HCT116 (cell line): ENCODE results near the gene HOXD11. TPM values are rescaled to one million over a fixed set of nuclear protein-coding genes. Genes with fewer than 3 reads are reported as not detected.
A peak's percentile ranks its signal among the peaks of the same experiment; 100 is the strongest.

ENCODE experiments used
- ATAC-seq: fragments of 200-7000 bp; cut with Tn5 transposase; 2 replicates; pipeline ENCODE4 v1.9.1; 2020; ENCODE audit warnings: mild to moderate bottlenecking, moderate library complexity
- BruUV-seq: library from RNA; stranded (reverse); fragments of 400-500 nt; replicated peaks from 2 replicates; lab custom pipeline; 2021; lab: Mats Ljungman, UMichigan
- CTCF ChIA-PET: fragments of 300-600 bp; sonication (Branson Sonifier 250); formaldehyde crosslinking; loops from one replicate; lab custom pipeline; 2021; ENCODE audit warnings: antibody characterized with exemption; lab: Charles Lee
- POLR2A ChIA-PET: fragments of 300-600, 350-600 bp; sonication (Branson Sonifier 250); formaldehyde crosslinking; loops from one replicate; lab custom pipeline; 2021; ENCODE audit warnings: antibody characterized with exemption; lab: Charles Lee
- RAD21 ChIA-PET, 2 experiments: fragments of 300-600 bp; sonication (Branson Sonifier 250); formaldehyde crosslinking; loops; one replicate each; lab custom pipeline; 2023; ENCODE audit warnings: low total read pairs in 2 of 2; ENCODE audit not compliant: uncharacterized antibody in 2 of 2, unreplicated experiment in 2 of 2, low non-redundant PET in 1 of 2; lab: Charles Lee
- DNase-seq: peaks from one replicate; pipeline ENCODE4 v3.0.0-alpha.2; 2010; ENCODE audit warnings: low read depth, low spot score
- H2AFZ ChIP-seq: fragments of 200-600 bp; shearing (Covaris generic), sonication (generic); 2 replicates; pipeline ENCODE4 v1.6.1; 2017; ENCODE audit warnings: low read depth, mixed run types, mixed read lengths, antibody characterized with exemption, low read length; ENCODE audit not compliant: poor library complexity, severe bottlenecking
- H3K27ac ChIP-seq: 2 replicates; pipeline ENCODE4 v1.5.1; 2012; ENCODE audit warnings: low read depth, low read length
- H3K27me3 ChIP-seq: fragments of 200-600 bp; sonication (generic); 2 replicates; pipeline ENCODE4 v1.6.1; 2016; ENCODE audit warnings: mixed run types, low read length, mixed read lengths; ENCODE audit not compliant: insufficient read depth
- H3K36me3 ChIP-seq, 2 experiments: fragments of 200-500 bp in 1 of 2; fragments of 200-600 bp in 1 of 2; sonication (Bioruptor generic) in 1 of 2; sonication (generic) in 1 of 2; 2 replicates each; pipeline versions ENCODE4 v1.5.1 to v1.6.1; 2014 to 2016; ENCODE audit warnings: low read length in 2 of 2, inconsistent platforms in 1 of 2, mixed read lengths in 1 of 2, mixed run types in 1 of 2; ENCODE audit not compliant: insufficient read depth in 2 of 2, control insufficient read depth in 1 of 2
- H3K4me1 ChIP-seq, 2 experiments: fragments of 200-600 bp in 1 of 2; sonication (generic) in 1 of 2; 2 replicates each; pipeline versions ENCODE4 v1.5.1 to v1.6.1; 2012 to 2017; ENCODE audit warnings: low read length in 2 of 2, inconsistent platforms in 1 of 2, mild to moderate bottlenecking in 1 of 2, mixed read lengths in 1 of 2, mixed run types in 1 of 2, moderate library complexity in 1 of 2; ENCODE audit not compliant: insufficient read depth in 2 of 2, control insufficient read depth in 1 of 2
- H3K4me2 ChIP-seq: fragments of 200-600 bp; sonication (generic); 2 replicates; pipeline ENCODE4 v1.6.1; 2017; ENCODE audit warnings: mixed run types, low read length, mixed read lengths
- H3K4me3 ChIP-seq, 2 experiments: fragments of 200-600 bp in 1 of 2; sonication (generic) in 1 of 2; replicated peaks in 1 of 2; 2 replicates each; pipeline ENCODE4 v1.5.1; 2011 to 2016; ENCODE audit warnings: low read length in 2 of 2, control low read depth in 1 of 2, low read depth in 1 of 2, mild to moderate bottlenecking in 1 of 2, mixed read lengths in 1 of 2, mixed run types in 1 of 2
- H3K79me2 ChIP-seq: fragments of 200-600 bp; sonication (generic); 2 replicates; pipeline ENCODE4 v1.6.1; 2017; ENCODE audit warnings: mild to moderate bottlenecking, mixed run types, low read length, moderate library complexity, mixed read lengths; ENCODE audit not compliant: insufficient read depth
- H3K9ac ChIP-seq: fragments of 200-600 bp; sonication (generic); 2 replicates; pipeline ENCODE4 v1.6.1; 2016; ENCODE audit warnings: low read length, mixed read lengths
- H3K9me2 ChIP-seq: fragments of 200-600 bp; sonication (generic), shearing (Covaris generic); 2 replicates; pipeline ENCODE4 v1.6.1; 2017; ENCODE audit warnings: mixed run types, mild to moderate bottlenecking, moderate library complexity; ENCODE audit not compliant: insufficient read depth
- H3K9me3 ChIP-seq, 2 experiments: fragments of 200-500 bp in 1 of 2; fragments of 200-600 bp in 1 of 2; sonication (Bioruptor generic) in 1 of 2; sonication (generic) in 1 of 2; 2 replicates each; pipeline ENCODE4 v1.6.1; 2014 to 2017; ENCODE audit warnings: low read length in 2 of 2, mixed read lengths in 2 of 2, inconsistent platforms in 1 of 2, low read depth in 1 of 2, mild to moderate bottlenecking in 1 of 2, mixed run types in 1 of 2, moderate library complexity in 1 of 2; ENCODE audit not compliant: control insufficient read depth in 1 of 2, insufficient read depth in 1 of 2
- H4K20me1 ChIP-seq: fragments of 200-600 bp; sonication (generic), shearing (Covaris generic); 2 replicates; pipeline ENCODE4 v1.6.1; 2017; ENCODE audit warnings: mixed run types, mild to moderate bottlenecking, moderate library complexity; ENCODE audit not compliant: insufficient read depth
- EZH2phosphoT487 ChIP-seq: fragments of 200-600 bp; IDR thresholded peaks from 2 replicates; pipeline ENCODE4 v1.6.1; 2018; ENCODE audit warnings: antibody characterized with exemption, borderline replicate concordance
- RAD21 ChIP-seq: IDR thresholded peaks from 2 replicates; pipeline ENCODE4 v1.6.1; 2012; ENCODE audit warnings: low read depth, mild to moderate bottlenecking
- SIN3A ChIP-seq: IDR thresholded peaks from 2 replicates; pipeline ENCODE4 v1.6.1; 2012; ENCODE audit warnings: low read depth
- YY1 ChIP-seq: IDR thresholded peaks from 2 replicates; pipeline ENCODE4 v1.6.1; 2011; ENCODE audit warnings: low read length, low read depth, moderate library complexity, mild to moderate bottlenecking; ENCODE audit not compliant: insufficient replicate concordance; ENCODE audit errors: extremely low read depth
- intact Hi-C: fragments of 100-400 bp; cut with micrococcal nuclease; formaldehyde crosslinking; loops from 2 replicates; pipeline ENCODE4 v1.10.0; 2022
- total RNA-seq: library from RNA; stranded (reverse); gene quantifications from one replicate; pipeline ENCODE4 v1.2.1, GENCODE V29; 2021; ENCODE audit not compliant: unreplicated experiment
- TF ChIP-seq, protein P1 (sequence below): IDR thresholded peaks from 2 replicates; pipeline ENCODE4 v1.6.1; 2011; ENCODE audit warnings: mild to moderate bottlenecking, low read length, moderate library complexity; ENCODE audit not compliant: insufficient replicate concordance; ENCODE audit errors: extremely low read depth
- TF ChIP-seq, protein P2 (sequence below): IDR thresholded peaks from 2 replicates; pipeline ENCODE4 v1.6.1; 2012
- TF ChIP-seq, protein P3 (sequence below), 3 experiments: fragments of 200-600 bp in 1 of 3; sonication (generic) in 1 of 3; IDR thresholded peaks in 2 of 3; conservative IDR thresholded peaks in 1 of 3; 2 replicates each; pipeline ENCODE4 v1.5.1; 2012 to 2017; ENCODE audit warnings: low read depth in 2 of 3, low read length in 2 of 3, antibody characterized with exemption in 1 of 3, borderline replicate concordance in 1 of 3, control low read depth in 1 of 3, mild to moderate bottlenecking in 1 of 3, mixed read lengths in 1 of 3, mixed run types in 1 of 3, moderate library complexity in 1 of 3; ENCODE audit not compliant: insufficient read depth in 1 of 3

HOXD11 gene
- total RNA-seq, 1 experiment from 2014 or later = not detected

DNA sequence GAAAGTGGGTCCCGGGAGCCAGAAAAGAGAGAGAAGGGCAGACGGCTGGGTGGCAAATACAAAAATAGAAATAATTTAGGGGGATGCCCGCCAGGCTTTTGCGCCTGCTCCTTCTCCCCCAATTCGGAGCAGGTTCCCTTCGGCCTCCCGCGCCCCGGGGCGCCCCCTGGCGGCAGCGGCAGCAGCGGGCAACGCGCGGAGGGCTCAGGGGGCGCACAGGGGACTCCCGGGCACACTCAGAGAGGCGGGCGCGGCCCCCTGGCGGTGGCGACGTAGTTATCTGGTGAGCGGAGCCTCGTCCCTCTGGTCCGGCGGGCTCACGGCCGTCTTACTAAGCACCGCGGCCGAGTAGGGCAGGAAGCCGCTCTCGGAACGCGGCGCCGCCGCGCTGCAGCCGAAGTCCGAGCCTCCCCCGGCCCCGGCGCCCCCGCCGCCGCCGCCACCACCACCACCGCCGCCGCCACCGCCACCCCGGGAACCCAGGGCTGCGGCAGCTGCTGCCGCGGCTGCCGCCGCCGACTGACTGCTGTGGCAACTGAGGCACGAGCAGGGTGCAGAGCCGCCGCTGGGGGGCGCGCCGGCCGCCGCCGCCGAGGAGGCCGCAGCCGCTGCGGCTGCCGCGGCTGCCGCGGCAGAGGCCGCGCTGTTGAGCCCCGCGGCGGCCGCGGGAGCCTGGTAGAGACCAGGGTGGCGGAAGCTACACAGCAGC lies 27.1 kb upstream of the HOXD11 start:
- peak; percentile 59 for DNase-seq
- H3K4me2 ChIP-seq = peak overlapping the region; percentile 61
- no peaks in the 10 kb centered on the region for H3K36me3 ChIP-seq
- no peaks in the 10 kb centered on the region; a peak in 1 of 4 replicates for H3K9me3 ChIP-seq
- TF ChIP-seq, protein P1, sequence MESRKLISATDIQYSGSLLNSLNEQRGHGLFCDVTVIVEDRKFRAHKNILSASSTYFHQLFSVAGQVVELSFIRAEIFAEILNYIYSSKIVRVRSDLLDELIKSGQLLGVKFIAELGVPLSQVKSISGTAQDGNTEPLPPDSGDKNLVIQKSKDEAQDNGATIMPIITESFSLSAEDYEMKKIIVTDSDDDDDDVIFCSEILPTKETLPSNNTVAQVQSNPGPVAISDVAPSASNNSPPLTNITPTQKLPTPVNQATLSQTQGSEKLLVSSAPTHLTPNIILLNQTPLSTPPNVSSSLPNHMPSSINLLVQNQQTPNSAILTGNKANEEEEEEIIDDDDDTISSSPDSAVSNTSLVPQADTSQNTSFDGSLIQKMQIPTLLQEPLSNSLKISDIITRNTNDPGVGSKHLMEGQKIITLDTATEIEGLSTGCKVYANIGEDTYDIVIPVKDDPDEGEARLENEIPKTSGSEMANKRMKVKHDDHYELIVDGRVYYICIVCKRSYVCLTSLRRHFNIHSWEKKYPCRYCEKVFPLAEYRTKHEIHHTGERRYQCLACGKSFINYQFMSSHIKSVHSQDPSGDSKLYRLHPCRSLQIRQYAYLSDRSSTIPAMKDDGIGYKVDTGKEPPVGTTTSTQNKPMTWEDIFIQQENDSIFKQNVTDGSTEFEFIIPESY = no peak
- TF ChIP-seq EZH2phosphoT487 = no peak
- no peak for TF ChIP-seq SIN3A
- no peak for TF ChIP-seq YY1
- TF ChIP-seq, protein P2, sequence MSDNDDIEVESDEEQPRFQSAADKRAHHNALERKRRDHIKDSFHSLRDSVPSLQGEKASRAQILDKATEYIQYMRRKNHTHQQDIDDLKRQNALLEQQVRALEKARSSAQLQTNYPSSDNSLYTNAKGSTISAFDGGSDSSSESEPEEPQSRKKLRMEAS = 0 out of 2 replicates have a peak, but pooled peaks have one; percentile 17
- TF ChIP-seq RAD21 = peak; percentile 75
- TF ChIP-seq, protein P3, sequence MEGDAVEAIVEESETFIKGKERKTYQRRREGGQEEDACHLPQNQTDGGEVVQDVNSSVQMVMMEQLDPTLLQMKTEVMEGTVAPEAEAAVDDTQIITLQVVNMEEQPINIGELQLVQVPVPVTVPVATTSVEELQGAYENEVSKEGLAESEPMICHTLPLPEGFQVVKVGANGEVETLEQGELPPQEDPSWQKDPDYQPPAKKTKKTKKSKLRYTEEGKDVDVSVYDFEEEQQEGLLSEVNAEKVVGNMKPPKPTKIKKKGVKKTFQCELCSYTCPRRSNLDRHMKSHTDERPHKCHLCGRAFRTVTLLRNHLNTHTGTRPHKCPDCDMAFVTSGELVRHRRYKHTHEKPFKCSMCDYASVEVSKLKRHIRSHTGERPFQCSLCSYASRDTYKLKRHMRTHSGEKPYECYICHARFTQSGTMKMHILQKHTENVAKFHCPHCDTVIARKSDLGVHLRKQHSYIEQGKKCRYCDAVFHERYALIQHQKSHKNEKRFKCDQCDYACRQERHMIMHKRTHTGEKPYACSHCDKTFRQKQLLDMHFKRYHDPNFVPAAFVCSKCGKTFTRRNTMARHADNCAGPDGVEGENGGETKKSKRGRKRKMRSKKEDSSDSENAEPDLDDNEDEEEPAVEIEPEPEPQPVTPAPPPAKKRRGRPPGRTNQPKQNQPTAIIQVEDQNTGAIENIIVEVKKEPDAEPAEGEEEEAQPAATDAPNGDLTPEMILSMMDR (IDR thresholded peaks at IDR 0.05 in 2 of 3, conservative IDR thresholded peaks at IDR 0.05 in 1 of 3; ENCODE audit: borderline replicate concordance in 1 of 3, insufficient read depth in 1 of 3, low read depth in 2 of 3, low read length in 2 of 3) = peak; percentile 90 to 98 (median 97)
- H3K27ac ChIP-seq = no peak overlapping the region; the same call in 1 of the 2 replicates
- no peaks in the 10 kb centered on the region for H4K20me1 ChIP-seq
- POLR2A ChIA-PET = no interaction called here
- H3K9me2 ChIP-seq = no peaks in the 10 kb centered on the region
- ATAC-seq = peak; percentile 99
- CTCF ChIA-PET = interaction anchor here (2.5 kb wide), 1 partner anchor 390 kb away, joined by 14 read pairs; no protein-coding TSS in a partner anchor
- BruUV-seq = no TSS peak
- H3K27me3 ChIP-seq = no peaks in the 10 kb centered on the region
- H2AFZ ChIP-seq = peak overlapping the region; percentile 12
- H3K9ac ChIP-seq = no peak overlapping the region
- no peaks in the 10 kb centered on the region for H3K79me2 ChIP-seq
- RAD21 ChIA-PET = interaction anchor here in 1 of 2 experiments (0.6 kb wide), 1 partner anchor 16 kb away, joined by 4 read pairs; no protein-coding TSS in a partner anchor
- H3K4me1 ChIP-seq = no peaks in the 10 kb centered on the region
- intact Hi-C loops = loop anchor here (1.0 to 5.0 kb wide), 3 partner anchors 390 to 1383 kb away; no protein-coding TSS in a partner anchor
- H3K4me3 ChIP-seq = peak overlapping the region; percentile 10 to 45
